GM10266 (cell line): Measurements from ENCODE around the gene ALDOB.

Source experiments
- DNase-seq: peaks from one replicate; pipeline ENCODE4 v3.0.0; 2012; ENCODE audit errors: extremely low spot score
- TF ChIP-seq, protein P1 (sequence below): IDR thresholded peaks from 2 replicates; pipeline ENCODE4 v1.5.1; 2012; ENCODE audit warnings: mild to moderate bottlenecking, low read depth; ENCODE audit not compliant: control insufficient read depth, insufficient read depth; ENCODE audit errors: missing control alignments

Gene ALDOB

GRCh38 chr9:101440714-101441230 is 5.2 kb upstream of the ALDOB start:
- TF ChIP-seq, protein P1, sequence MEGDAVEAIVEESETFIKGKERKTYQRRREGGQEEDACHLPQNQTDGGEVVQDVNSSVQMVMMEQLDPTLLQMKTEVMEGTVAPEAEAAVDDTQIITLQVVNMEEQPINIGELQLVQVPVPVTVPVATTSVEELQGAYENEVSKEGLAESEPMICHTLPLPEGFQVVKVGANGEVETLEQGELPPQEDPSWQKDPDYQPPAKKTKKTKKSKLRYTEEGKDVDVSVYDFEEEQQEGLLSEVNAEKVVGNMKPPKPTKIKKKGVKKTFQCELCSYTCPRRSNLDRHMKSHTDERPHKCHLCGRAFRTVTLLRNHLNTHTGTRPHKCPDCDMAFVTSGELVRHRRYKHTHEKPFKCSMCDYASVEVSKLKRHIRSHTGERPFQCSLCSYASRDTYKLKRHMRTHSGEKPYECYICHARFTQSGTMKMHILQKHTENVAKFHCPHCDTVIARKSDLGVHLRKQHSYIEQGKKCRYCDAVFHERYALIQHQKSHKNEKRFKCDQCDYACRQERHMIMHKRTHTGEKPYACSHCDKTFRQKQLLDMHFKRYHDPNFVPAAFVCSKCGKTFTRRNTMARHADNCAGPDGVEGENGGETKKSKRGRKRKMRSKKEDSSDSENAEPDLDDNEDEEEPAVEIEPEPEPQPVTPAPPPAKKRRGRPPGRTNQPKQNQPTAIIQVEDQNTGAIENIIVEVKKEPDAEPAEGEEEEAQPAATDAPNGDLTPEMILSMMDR, result no peak
- no peak for DNase-seq

DNA sequence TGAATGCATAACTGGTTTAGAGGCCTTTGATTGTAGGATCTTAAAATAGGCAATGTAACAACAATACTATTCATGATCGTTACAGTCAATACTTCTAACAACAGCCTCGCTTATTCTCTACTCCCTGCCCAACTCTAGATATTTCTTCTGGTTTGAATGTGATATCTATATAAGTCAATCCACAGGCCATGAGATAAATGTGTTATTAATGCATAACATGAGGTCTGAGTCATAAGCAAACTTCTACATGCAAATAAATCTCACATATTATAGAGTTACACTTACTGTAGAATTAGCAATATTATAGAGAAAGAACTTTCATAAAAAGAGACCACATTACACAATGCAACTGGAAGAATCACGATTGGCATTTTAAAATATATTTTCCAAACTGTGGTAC is 2.9 kb upstream of the ALDOB start:
- TF ChIP-seq, protein P1, result no peak
- DNase-seq, result no peak

DNA sequence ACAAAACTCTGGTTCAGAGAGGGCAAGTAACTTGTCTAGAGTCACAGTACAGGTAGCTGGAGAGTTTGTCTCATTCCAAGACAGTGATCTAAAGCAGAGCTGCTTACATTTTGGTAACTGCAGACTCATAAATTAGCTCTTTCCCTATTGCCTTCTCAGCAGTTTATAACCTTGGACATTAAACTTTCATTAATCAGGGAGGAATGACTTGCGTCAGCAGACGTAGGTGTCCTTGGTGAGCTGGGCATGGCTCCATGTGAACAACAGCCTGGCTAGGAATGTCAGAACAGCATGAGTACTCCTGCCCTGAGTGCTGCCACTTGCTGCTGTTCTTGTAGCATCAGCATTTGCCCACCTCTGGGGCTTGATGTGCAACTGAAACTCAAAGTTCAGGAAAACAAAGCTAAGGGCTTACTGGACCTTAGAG is 2.2 kb upstream of the ALDOB start:
- DNase-seq, result no peak
- TF ChIP-seq, protein P1, result no peak

- DNase-seq, result no peak
- TF ChIP-seq, protein P1, result no peak
Measured at GRCh38 chr9:101434998-101435397, 576 bp downstream of the ALDOB start.

- TF ChIP-seq, protein P1, result no peak
Measured at GRCh38 chr9:101433229-101433628, 2.3 kb downstream of the ALDOB start.

DNA sequence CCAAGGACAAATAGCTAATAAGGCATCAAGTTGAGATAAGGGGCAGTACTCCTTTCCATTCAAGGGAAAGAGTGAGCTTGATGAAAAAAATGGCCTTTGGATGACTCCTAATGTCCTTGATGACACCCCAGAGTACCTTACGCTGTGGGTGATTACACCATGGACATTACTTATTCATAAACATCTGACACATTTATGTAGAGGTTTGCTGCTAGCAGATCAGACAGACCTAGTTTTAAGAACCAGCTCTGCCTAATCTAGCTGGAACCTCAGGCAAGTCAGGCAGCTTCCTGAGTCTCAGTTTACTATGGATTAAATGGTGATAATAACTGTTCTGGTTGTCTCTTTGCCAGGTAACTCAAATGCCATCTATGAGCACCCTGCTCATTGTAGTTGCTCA is 2.8 kb downstream of the ALDOB start:
- TF ChIP-seq, protein P1, result no peak
- DNase-seq, result no peak

More at GRCh38 chr9:101433229-101433628, 2.3 kb downstream of the ALDOB start:
- DNase-seq, result no peak

DNA sequence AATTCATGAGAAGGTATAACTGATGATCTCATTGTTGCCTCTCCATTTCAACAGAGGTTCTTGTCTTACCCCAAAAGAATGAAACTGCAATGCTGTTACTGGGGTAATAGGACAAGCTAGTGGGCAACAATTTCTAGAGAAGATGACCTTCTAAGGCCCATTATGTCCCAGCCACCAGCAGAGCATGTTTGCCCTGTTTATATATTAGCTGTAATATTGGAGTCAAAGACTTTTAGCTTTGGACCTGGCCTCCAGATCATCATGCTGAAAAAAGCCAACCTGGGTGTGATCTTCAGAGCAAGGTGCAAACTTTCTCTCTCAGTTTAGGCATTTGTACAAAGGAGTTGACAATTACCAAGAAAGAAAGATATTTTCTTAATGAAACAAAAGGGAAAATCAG is 3.4 kb downstream of the ALDOB start:
- TF ChIP-seq, protein P1, result no peak
- no peak for DNase-seq
